ENCODE results near the gene TLE6.

GRCh38 chr19:2992958-2993357, 15.6 kb downstream of the TLE6 start:
- TF ChIP-seq POLR2A (IDR thresholded peaks at IDR 0.05) (no peak), EP300 (IDR thresholded peaks at IDR 0.05) (no peak)

Measured in upper lobe of left lung (tissue), 4 donors.